ENCODE results near the gene SLC22A3. TPM values are rescaled to one million over a fixed set of nuclear protein-coding genes. Genes with fewer than 3 reads are reported as not detected.

Gene SLC22A3
- total and polyA plus RNA-seq, 2 donors (not counting 1 experiment from before 2014, with no cell fraction given), result not detected

DNA sequence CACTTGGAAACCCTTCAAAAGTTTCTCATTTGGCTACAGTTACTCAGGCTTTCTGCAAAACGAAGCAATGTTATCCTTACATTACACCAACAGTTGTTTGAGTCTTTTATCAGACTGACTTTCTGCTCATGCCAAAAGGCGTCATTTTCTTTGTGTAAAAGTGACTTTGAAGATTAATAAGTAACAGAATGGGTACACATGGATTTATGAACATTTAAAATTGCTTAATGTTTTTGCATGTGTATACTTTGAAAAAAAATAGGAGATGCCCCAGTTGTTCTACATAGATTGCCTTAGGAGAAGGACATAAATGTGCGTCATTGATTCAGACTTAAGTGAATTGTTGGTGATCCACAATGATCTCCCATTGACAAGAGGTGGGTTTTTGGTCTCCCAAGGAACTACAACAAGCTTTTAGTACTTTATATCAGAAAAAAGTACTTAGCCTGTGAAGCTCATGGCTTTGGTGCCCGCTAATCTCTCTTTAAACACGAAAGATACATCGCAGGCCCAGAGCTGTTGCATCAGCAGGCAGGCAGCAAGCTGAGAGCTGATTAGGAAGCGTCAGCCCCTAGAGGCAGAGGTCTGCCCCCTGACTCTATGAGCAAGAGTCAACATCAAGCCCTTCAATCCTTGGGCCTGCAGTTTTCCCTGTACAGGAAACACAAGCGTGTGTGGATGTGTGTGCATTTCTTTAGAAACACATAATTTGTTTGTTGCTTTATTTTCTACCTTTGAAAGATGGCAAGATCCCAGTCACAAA, 45.9 kb downstream of the SLC22A3 start:
- Mint-ChIP-seq H3K9me3 (ENCODE audit: insufficient read depth) (no peaks in the 10 kb centered on the region), H3K4me1 (peaks cover 2% of the 10 kb centered on the region), H3K27ac (no peak overlapping the region), H3K27me3 (peaks cover 6% of the 10 kb centered on the region), H3K4me3 (no peak overlapping the region)
- no peak overlapping the region for H3K4me2 ChIP-seq (replicated peaks; ENCODE audit: low read depth, low read length, poor library complexity, severe bottlenecking)
- no peak for DNase-seq
- no peak overlapping the region for H2AFZ ChIP-seq (ENCODE audit: insufficient read depth, low read depth, low read length, poor library complexity, severe bottlenecking)
- ChIA-PET POLR2A (no interaction called here), CTCF (no interaction called here)
- no peaks in the 10 kb centered on the region for H4K20me1 ChIP-seq (ENCODE audit: control insufficient read depth, insufficient read depth, low read length, poor library complexity, severe bottlenecking)
- H3K79me2 ChIP-seq (ENCODE audit: control insufficient read depth, insufficient read depth, low read length), result no peaks in the 10 kb centered on the region
- intact Hi-C loops (cut with micrococcal nuclease), result no loop called here
- H3K36me3 ChIP-seq (replicated peaks in 1 of 2; ENCODE audit: control extremely low read depth in 1 of 2, control insufficient read depth in 1 of 2, extremely low read depth in 1 of 2, insufficient read depth in 2 of 2, low read length in 1 of 2), result no peaks in the 10 kb centered on the region
- H3K9ac ChIP-seq (ENCODE audit: low read length), result no peak overlapping the region
- WGBS (ENCODE audit: insufficient coverage), result 88% methylated on average over 4 of the region's 8 CpGs
- H3K4me1 ChIP-seq (ENCODE audit: control insufficient read depth in 2 of 2, insufficient read depth in 2 of 2, low read length in 2 of 2), result no peaks in the 10 kb centered on the region
- H3K27ac ChIP-seq (ENCODE audit: low read length in 2 of 2), result no peak overlapping the region
- no peaks in the 10 kb centered on the region for H3K27me3 ChIP-seq (replicated peaks in 1 of 4; ENCODE audit: control extremely low read depth in 1 of 4, control insufficient read depth in 3 of 4, insufficient read depth in 4 of 4, low read length in 3 of 4)
- H3K9me3 ChIP-seq (ENCODE audit: control extremely low read depth in 1 of 3, control insufficient read depth in 2 of 3, insufficient read depth in 1 of 3, low read length in 2 of 3), result no peaks in the 10 kb centered on the region
- no peak for TF ChIP-seq EZH2 (IDR thresholded peaks at IDR 0.05; ENCODE audit: borderline replicate concordance, insufficient read depth, low read depth, low read length, poor library complexity, severe bottlenecking)
- TF ChIP-seq, protein P1, sequence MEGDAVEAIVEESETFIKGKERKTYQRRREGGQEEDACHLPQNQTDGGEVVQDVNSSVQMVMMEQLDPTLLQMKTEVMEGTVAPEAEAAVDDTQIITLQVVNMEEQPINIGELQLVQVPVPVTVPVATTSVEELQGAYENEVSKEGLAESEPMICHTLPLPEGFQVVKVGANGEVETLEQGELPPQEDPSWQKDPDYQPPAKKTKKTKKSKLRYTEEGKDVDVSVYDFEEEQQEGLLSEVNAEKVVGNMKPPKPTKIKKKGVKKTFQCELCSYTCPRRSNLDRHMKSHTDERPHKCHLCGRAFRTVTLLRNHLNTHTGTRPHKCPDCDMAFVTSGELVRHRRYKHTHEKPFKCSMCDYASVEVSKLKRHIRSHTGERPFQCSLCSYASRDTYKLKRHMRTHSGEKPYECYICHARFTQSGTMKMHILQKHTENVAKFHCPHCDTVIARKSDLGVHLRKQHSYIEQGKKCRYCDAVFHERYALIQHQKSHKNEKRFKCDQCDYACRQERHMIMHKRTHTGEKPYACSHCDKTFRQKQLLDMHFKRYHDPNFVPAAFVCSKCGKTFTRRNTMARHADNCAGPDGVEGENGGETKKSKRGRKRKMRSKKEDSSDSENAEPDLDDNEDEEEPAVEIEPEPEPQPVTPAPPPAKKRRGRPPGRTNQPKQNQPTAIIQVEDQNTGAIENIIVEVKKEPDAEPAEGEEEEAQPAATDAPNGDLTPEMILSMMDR (IDR thresholded peaks at IDR 0.05), result no peak
- H3K4me3 ChIP-seq (ENCODE audit: control extremely low read depth in 1 of 5, extremely low read depth in 1 of 5, insufficient read depth in 1 of 5, low read depth in 2 of 5, low read length in 4 of 5), result no peak overlapping the region
- ATAC-seq (ENCODE audit: low read depth), result no peak

DNA sequence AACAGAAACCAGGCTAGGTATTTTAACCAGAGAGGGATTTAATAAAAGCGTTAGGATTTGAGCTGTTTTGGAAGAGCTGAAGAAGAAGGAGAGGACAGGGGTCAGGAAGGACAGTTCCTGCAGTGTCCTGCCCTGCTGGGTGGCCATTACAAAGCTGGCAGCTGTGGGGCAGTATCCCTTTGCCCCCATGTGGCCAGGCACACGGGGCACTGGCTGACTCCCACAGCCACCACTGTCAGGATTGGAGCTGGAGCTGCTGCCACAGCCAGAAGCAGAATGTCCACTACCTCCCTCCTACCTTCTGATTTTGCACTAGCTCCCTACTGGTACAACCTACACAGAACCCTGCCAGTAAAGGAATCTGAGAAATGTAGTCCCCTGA, 46.5 kb downstream of the SLC22A3 start:
- Mint-ChIP-seq H3K4me3 (no peak overlapping the region), H3K4me1 (peaks cover 2% of the 10 kb centered on the region), H3K9me3 (ENCODE audit: insufficient read depth) (no peaks in the 10 kb centered on the region), H3K27ac (no peak overlapping the region), H3K27me3 (peaks cover 6% of the 10 kb centered on the region)
- no peak overlapping the region for H2AFZ ChIP-seq (ENCODE audit: insufficient read depth, low read depth, low read length, poor library complexity, severe bottlenecking)
- H3K4me1 ChIP-seq (ENCODE audit: control insufficient read depth in 2 of 2, insufficient read depth in 2 of 2, low read length in 2 of 2), result no peaks in the 10 kb centered on the region
- ChIA-PET CTCF (no interaction called here), POLR2A (no interaction called here)
- H3K27ac ChIP-seq (ENCODE audit: low read length in 2 of 2), result no peak overlapping the region
- no peaks in the 10 kb centered on the region for H4K20me1 ChIP-seq (ENCODE audit: control insufficient read depth, insufficient read depth, low read length, poor library complexity, severe bottlenecking)
- 83% methylated on average over 2 of the region's 2 CpGs for WGBS (ENCODE audit: insufficient coverage)
- H3K4me3 ChIP-seq (ENCODE audit: control extremely low read depth in 1 of 5, extremely low read depth in 1 of 5, insufficient read depth in 1 of 5, low read depth in 2 of 5, low read length in 4 of 5), result no peak overlapping the region
- H3K27me3 ChIP-seq (replicated peaks in 1 of 4; ENCODE audit: control extremely low read depth in 1 of 4, control insufficient read depth in 3 of 4, insufficient read depth in 4 of 4, low read length in 3 of 4), result no peaks in the 10 kb centered on the region
- H3K4me2 ChIP-seq (replicated peaks; ENCODE audit: low read depth, low read length, poor library complexity, severe bottlenecking), result no peak overlapping the region
- TF ChIP-seq, protein P1 (IDR thresholded peaks at IDR 0.05), result no peak
- TF ChIP-seq EZH2 (IDR thresholded peaks at IDR 0.05; ENCODE audit: borderline replicate concordance, insufficient read depth, low read depth, low read length, poor library complexity, severe bottlenecking), result no peak
- H3K9ac ChIP-seq (ENCODE audit: low read length), result no peak overlapping the region
- intact Hi-C loops (cut with micrococcal nuclease), result no loop called here
- no peak for ATAC-seq (ENCODE audit: low read depth)
- no peak for DNase-seq
- H3K79me2 ChIP-seq (ENCODE audit: control insufficient read depth, insufficient read depth, low read length), result no peaks in the 10 kb centered on the region
- no peaks in the 10 kb centered on the region for H3K36me3 ChIP-seq (replicated peaks in 1 of 2; ENCODE audit: control extremely low read depth in 1 of 2, control insufficient read depth in 1 of 2, extremely low read depth in 1 of 2, insufficient read depth in 2 of 2, low read length in 1 of 2)
- H3K9me3 ChIP-seq (ENCODE audit: control extremely low read depth in 1 of 3, control insufficient read depth in 2 of 3, insufficient read depth in 1 of 3, low read length in 2 of 3), result no peaks in the 10 kb centered on the region
